IPS-11a (cell line): ENCODE results near the gene PLET1.
"Not testable (repeated sequence)": the region's sequence is repeated elsewhere in the genome, so short reads cannot be mapped to it uniquely, and the experiment has no call there.

Experiments used
- H3K4me3 ChIP-seq: one replicate; pipeline ENCODE4 v1.5.1; 2013; ENCODE audit warnings: low read depth, low read length, control low read depth

The PLET1 gene

GRCh38 chr11:112215621-112216020 lies 45.0 kb downstream of the PLET1 start:
- H3K4me3 ChIP-seq = no peak overlapping the region

GRCh38 chr11:112213753-112214152 lies 46.9 kb downstream of the PLET1 start:
- H3K4me3 ChIP-seq = no peak overlapping the region

DNA sequence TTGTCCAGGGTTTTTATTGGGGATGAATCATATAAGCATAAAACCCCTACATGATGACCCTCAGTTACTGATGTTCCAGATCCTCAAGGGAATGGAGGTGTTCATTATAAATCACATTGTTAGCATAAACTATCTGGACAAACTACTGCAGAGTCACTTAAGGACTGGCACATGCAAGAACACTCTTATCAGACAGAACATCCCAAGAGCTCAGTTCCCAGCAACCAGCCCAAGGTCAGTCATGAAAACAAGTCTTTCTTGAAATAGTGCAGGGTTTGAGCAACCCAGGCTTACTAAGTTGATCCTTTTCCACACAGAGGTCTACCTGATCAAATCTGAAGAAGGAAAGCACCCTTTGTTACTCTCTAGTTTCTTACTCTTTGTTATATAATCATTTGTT lies 48.0 kb downstream of the PLET1 start:
- H3K4me3 ChIP-seq = no peak overlapping the region

- H3K4me3 ChIP-seq = no peak overlapping the region
These were observed 48.4 kb downstream of the PLET1 start for GRCh38 chr11:112212290-112212689.

GRCh38 chr11:112211536-112211935 lies 49.1 kb downstream of the PLET1 start:
- no peak overlapping the region for H3K4me3 ChIP-seq

DNA sequence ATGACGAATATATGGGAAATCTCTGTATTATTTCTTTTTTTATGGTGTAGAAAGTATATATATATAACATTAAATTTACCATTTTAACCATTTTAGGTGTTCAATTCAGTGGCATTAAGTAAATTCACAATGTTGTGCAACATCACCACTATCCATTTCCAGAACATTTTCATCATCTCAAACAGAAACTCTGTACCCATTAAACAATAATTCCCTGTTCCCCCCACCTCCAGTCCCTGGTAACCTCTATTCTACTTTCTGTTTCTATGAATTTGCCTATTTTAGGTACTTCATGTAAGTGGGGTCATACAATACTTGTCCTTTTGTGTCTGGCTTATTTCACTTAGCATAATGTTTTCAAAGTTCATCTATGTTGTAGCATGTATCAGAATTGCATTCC lies 49.8 kb downstream of the PLET1 start:
- H3K4me3 ChIP-seq = no peak overlapping the region

DNA sequence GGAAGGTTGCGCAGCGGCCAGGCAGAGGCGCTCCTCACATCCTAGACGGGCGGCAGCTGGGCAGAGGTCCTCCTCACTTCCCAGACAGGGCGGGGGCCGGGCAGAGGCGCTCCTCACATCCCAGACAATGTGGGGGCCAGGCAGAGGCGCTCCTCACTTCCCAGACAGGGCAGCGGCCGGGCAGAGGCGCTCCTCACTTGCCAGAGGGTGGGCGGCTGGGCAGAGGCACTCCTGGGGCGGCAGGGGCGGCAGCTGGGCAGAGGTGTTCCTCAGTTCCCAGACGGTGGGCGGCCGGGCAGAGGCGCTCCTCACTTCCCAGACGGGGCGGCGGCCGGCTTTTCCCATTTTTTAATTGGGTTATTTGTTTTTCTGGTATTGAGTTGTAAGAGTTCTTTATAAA lies 54.6 kb downstream of the PLET1 start:
- H3K4me3 ChIP-seq = no peak overlapping the region

GRCh38 chr11:112200252-112200651 lies 60.4 kb downstream of the PLET1 start:
- no peak overlapping the region for H3K4me3 ChIP-seq

GRCh38 chr11:112199101-112199500 lies 61.6 kb downstream of the PLET1 start:
- not testable (repeated sequence) for H3K4me3 ChIP-seq
